Measurements from ENCODE around the gene TMEM186.
"Not testable (repeated sequence)": the region's sequence is repeated elsewhere in the genome, so short reads cannot be mapped to it uniquely, and the experiment has no call there.

The TMEM186 gene

DNA sequence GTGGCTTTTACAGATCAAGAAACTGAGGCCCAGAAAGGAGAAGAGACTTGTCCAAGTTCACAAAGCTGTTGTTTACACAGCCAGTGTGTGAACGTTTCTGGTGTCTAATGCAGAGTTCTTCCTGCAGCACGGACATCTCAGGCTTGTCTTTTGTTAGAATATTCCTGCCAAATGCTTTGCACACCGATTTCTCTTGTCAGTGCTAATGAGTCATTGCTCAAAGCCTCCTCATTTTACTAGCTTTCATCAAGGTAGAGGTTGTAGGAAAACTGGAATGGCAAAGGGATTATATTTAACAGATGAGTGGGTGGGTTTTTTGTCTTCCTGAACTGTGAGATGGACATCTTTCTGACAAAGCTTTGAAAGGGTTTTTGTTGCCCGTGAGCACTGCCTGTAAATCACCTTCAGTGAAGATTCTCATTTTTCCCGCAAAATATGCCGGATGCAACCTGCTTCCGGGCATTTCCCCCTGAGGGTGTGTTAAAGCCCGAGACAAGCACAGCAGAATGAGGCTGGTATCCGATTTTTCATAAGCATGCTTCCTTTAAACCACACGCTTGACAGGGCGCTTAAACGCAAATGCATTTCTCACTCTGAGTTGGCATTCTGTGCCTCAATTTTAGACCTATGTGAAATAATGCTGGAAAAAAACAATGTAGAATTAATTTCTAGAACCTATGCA, 14.9 kb upstream of the TMEM186 start:
- DNase-seq (ENCODE audit: low read depth) = no peak

DNA sequence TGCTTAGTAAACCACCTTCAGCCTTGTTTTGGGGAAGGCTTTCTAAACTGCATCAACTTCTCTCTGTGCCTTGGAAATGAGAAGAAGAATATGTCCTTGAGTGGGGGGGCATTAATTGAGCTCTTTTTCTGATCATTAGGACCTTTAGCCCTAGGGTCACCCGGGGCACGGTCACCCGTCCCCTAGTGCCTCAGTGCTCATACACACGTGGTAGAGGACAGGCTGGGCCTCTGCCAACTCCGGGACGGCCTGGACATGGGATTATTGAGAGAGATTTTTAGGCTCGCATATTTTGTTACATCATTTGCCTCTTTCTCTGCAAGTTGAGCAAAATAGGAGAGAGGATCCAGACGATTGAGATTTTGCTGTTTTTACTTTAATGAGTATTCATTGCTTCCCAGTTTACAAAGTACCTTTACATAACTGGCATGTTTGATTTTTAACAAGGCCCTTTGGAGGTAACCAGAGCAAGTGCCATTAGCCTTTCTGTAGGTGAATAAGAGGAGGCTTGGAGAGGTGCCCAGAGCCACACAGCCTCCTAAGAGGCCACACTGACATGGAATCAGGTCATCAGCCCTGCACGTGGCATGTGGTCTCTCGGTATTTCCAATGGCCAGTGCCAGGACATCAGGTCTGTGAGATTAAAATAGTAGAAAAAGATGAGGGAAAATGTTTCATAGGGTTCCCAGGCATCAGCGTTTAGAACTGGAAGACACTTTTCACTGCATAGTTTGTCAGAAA, 11.3 kb upstream of the TMEM186 start:
- DNase-seq (ENCODE audit: low read depth) = no peak

DNA sequence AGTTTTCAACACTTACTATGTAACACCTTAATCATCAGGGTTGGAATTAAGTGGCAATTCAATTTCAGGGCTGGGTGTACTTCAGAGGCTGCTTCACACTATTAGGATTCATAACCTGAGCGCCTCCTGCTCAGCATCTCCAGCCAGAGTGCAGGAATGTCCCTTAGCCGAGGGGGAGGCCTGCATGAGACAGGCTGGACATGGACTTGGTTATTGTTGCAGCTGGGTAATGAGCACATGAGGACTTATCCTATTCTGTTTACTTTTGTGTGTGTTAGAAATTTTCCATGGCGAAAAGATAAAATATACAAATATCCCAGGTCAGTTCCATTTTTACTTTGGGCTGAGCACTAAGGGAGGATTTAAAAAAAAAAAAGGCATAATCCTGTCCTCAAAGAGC, 10.6 kb upstream of the TMEM186 start:
- no peak for DNase-seq (ENCODE audit: low read depth)

DNA sequence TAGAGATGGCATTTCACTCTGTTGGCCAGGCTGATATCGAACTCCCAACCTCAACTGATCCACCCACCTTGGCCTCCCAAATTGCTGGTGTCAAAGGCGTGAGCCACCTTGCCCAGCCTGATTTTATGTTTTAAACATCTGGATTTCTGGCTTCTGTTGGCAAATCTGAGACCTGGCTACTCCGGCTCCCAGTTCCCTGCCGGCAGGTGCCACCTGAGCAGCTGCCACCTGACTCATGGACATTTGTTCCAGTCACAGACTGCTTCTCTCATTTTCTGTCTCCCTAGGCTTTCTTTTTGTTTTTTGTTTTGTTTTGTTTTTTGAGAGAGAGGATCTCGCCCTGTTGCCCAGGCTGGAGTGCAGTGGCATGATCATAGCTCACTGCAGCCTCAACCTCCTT, 9.8 kb upstream of the TMEM186 start:
- no peak for DNase-seq (ENCODE audit: low read depth)

DNA sequence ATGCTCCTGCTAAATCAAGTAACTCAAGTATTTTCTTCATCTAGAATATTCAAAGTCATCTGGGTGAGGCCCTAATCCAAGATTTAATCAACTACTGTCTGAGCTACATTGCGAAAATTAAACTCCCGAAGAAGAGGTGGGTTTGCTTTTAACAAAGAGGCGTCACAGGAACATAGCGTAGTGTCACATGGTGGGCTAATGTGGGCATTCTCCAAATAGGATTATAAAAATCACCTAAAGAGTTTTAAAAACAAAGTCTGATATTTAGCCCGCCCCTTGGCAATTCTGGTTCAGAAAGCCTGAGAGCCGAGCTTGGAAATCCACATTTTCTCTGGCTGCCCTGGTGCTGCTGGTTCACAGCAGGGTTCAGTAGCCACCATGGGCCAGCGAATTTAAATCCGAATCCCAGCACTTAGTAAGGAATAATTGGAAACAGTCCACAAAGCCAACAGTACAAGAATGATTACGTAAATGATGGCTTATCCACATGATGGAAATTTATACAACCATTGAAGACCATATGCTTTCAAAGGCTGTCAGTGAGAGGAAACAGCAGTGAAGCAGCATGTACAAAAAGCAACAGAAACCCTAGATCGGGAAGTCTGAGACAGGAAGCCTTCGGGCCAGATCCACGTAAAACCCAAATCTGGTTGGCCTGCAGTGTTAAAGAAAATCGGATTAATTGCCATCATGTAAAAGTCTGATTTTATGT, 9.0 kb upstream of the TMEM186 start:
- DNase-seq (ENCODE audit: low read depth) = no peak

DNA sequence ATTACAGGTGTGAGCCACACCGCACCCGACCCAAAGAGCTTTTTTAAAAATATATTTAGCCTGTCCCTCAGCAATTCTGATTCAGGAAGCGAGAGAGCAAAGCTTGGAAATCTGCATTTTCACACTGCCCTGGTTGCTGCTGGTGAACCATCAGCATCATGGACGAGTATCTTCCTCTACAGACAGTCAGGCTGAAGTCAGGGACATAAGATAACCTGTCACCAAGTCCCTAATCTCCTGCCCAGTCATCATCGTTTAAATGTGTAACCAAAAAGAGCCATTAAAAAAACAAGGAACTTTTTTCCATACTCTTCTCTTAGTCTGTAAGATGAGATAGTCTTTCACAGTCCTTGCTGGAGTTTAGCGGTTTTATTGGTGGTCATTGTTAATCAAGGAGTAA, 6.9 kb upstream of the TMEM186 start:
- DNase-seq (ENCODE audit: low read depth) = no peak

DNA sequence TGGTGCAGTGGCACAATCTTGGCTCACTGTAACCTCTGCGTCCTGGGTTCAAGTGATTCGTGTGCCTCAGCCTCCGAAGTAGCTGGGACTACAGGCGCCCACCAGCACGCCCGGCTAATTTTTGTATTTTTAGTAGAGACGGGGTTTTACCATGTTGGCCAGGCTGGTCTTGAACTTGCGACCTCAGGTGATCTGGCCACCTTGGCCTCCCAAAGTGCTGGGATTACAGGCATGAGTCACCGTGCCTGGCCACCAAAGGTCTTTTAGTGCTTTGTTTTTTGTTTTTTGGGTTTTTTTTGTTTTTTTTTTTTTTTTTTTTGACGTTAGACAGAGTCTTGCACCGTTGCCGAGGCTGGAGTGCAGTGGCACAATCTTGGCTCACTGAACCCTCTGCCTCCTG, 6.3 kb upstream of the TMEM186 start:
- not testable (repeated sequence) for DNase-seq (ENCODE audit: low read depth)

DNA sequence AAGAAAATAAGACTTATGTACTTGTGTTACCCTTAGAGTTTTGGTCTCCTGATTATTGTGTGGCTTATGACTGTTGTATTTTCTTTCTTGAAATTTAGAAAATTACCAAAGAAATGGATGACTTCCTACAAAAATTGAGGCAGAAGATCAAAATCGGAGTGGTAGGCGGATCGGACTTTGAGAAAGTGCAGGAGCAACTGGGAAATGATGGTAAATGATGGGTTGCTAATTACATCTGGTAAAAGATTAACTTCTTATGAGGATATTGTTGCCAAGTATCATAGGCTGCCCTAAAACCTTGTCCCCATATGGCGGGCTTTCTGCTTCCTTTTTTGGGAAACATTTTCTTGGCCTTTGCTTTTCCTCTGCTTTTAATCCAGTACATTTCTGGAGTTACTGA, 4.3 kb upstream of the TMEM186 start:
- DNase-seq (ENCODE audit: low read depth) = no peak

DNA sequence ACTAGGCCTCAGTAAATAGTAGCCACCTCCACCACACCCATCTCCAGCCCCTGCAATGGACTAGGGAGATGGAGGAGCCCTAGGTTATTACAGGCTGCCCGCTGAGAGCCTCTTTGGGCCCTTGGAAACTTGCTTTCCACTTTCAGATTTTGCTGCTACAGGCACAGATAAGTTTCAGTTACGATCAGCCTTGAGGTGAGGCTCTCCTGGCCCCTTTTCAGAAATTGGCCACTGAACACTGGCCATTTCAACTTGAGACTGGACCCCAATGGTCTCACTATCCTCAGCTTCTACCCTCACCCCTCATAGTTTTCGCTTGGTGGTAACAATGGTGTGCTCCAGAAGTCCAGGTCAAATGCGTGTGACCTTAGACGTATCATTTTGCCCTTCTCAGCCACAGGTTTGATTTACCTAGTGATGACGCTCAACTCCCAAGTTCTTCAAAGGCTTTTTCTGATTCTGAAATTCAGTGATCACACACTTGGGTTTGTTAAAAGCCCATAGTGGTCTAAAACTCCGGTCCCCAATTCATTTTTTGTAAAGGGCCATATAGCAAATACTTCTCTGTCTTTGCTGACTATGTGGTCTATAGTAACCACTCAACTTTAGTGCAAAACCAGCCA, 1.2 kb upstream of the TMEM186 start:
- DNase-seq (ENCODE audit: low read depth) = no peak

DNA sequence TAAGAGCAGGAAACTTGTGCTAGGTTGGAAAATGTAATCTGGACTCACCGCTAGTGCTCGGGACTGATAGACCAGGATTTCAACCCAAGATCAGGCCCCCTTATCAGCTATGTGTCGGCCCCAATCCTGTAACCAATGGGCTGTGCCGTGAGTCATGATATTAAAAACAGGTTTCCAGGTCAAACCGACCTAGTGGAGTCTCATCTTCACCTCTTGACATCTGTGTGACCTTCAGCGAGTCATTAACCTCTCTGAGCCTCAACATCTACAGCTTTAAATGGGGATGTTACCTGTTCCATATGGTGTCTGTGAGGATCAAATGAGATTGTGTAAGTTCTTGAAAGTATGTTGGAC, 712 bp upstream of the TMEM186 start:
- DNase-seq (ENCODE audit: low read depth) = peak; percentile 22

DNA sequence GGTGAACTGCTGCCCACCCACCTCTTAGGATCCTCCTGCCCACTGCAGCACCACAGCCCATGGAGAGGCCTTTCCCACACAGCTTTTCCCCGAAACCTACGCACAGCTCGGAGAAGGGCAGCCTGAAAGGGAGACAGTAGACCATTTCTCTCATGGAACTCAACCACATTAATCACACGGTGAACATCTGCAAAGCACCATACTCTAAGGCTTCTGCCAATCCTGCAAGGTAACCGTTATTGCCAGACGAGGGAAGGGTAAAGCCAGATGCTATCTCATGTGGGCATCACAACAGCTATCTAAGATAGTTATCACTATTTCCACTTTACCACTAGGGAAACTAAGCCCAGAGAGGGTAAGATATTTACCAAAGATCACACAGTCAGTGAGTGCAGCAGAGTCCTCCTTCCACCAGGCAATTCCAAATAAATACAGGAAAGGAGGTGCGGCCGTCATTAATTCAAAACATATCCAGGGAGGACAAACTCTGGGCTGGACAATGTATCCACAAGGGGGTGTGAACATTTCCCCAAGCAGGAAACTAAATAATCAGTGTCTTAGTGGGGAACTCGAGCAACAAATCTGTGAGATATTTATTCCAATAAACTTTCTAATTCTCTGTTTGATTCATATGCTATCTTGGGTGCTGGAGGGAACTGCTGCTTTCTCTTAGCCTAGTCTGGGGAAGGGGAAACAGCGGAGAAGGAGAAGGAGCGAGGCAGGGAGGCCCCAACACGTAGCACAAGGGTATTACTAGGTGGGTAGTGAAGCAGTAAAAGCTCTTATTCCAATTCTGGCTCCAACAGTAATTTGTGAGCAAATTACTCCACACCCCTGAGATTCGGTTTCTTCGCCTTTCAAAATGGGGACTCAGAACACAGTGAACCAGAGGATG, 723 bp downstream of the TMEM186 start:
- no peak for DNase-seq (ENCODE audit: low read depth)

DNA sequence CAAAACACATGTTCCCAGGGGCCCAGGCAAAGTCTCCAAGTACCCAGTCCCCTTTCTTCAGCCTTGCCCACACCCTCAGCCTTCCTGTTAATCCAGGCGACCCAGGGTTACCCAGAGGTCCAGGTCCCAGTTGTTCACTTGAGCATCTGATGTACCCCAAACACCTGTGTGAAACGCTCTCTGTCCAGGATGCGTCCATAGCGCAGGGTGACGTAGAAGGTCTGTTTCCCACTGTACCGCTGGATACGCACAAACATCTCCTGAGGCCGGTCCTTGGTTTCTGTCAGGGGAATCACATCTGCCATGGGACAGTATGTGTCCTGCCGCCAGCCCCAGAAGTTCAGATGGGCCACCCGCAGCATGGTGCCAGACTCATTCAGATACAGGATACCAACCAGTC, 1.6 kb downstream of the TMEM186 start:
- no peak for DNase-seq (ENCODE audit: low read depth)

DNA sequence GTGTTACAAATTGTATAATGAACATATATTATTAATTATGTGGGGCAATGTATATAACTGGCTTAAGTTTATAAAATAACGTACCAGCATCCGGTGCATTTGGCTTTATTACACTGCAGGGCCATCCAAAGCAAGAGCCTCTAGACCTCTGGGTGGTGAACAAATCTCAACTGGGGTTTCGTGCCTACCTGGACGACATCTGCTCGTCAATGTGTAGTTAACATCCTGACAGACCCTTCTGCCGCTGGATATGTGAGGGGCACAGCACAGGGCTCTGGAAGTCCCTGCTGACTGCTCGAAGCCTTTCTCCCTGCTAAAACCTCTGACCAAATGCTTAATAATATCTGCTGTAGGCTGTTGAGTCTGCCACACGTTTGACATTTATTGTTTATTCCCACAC, 2.3 kb downstream of the TMEM186 start:
- no peak for DNase-seq (ENCODE audit: low read depth)

DNA sequence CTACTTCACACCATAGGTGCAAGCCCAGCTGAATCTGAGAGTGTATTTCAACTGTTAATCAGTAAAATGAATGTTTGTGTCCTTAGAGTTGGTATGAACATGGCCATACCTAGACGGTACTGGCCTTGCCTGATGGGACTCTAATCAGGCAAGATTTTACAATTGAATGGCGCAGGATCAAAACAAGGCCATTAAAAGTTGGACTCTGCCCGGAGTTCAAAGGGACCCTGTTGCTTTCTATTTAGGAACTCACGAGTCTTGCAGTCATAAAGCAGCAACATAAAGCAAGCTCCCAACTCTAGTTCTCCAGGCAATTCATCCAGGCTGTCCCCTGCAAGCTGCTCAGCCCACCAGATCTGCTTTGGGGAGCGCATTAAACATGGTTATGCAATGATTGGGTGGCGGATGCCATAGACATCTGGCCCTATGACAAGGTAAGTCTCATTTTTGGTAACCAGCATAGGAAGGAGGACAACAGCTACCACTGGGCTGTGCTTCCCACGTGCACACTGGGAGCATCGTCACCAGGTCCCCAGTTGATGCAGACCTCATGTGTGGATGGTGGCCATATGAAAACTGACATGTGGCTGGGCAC, 8.8 kb downstream of the TMEM186 start:
- DNase-seq (ENCODE audit: low read depth) = no peak

DNA sequence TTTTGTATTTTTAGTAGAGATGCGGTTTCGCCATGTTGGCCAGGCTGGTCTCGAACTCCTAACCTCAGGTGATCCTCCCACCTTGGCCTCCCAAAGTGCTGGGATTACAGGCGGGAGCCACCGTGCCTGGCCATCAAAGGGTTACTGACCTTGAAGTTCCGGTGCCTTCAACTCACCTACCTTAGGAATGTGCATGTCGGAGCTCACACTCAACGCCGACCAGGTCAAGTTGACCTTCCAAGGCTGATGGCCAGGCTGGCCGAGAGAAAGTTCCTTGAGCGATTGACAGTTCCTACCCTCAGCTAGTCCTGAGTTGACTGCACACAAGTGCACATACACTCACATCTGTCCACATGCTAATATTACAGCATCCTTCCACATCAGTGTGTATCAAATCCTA, 11.1 kb downstream of the TMEM186 start:
- DNase-seq (ENCODE audit: low read depth) = not testable (repeated sequence)

DNA sequence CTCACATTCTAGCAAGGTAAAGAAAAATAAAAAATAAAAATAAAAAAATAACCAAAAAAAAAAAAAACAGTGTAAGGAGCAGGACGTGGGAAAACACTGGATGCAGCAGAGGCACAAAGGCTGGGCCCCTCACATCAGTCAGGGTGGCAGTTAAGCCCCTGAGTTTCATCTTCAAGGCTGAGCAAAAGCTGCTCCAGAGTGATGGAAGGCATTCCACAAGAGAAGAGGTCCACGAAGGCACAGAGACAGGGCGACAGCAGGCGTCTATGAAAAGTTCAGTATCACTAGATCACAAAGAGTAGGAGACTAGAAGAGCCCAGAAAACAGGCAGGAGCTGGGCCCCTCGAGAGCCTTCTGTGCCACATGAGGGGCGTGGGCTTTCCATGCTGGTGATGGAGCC, 12.0 kb downstream of the TMEM186 start:
- no peak for DNase-seq (ENCODE audit: low read depth)

DNA sequence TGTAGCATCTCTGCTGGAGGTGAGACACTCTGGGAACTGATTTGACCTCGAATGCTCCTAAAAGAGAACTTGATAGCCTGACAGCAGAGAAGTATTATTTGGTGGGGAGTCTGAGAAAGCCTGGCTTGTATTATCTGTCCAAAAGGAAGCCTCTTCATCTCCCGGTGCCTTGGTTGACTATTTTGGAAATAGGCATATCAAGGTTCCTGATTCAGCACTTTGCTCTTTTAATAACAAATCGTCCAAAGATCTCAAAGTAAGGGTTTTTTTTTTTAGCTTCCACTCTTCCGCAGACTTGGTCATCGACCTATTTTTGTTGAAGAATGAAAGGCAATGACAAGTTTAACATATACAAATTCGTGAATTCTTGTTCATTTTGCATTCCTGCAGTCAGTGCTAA, 14.8 kb downstream of the TMEM186 start:
- DNase-seq (ENCODE audit: low read depth) = no peak

DNA sequence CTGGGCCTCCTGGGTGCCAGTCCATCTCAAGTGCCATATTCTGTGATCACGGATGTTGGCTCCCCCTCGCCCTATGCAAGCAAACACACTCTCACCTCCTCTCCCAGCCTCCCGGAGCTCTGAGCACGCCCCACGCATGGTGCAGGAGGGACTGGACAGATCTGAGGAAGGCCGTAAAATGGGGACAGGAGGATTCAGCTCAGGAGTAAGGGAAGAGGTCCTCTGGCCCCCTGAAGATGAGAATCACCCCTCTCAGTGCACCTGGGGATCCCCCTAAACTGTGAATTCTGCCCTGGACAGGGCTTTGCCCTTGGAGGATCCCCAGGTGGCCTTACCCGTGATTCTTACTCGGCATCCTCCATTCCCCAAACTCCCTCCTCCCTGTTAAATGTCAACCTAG, 15.6 kb downstream of the TMEM186 start:
- no peak for DNase-seq (ENCODE audit: low read depth)

DNA sequence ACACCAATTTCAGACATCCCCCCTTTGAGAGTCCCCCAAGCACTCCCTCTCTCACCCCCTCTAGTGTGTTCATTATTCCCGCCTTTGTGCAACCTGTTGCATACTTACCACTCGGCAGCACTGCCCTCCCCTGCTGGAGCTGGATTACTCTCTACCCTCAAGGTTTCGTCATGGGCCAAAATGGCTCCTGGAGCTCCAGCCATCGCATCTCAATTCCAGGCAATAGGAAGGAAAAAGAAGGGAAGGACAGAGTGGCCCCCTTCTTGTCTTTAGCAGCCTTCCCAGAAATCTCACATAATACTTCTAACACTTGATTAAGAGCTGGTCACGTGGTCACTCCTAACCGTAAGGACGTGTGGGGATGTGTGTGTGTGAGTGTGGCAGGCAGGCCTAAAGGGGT, 20.2 kb downstream of the TMEM186 start:
- DNase-seq (ENCODE audit: low read depth) = no peak

DNA sequence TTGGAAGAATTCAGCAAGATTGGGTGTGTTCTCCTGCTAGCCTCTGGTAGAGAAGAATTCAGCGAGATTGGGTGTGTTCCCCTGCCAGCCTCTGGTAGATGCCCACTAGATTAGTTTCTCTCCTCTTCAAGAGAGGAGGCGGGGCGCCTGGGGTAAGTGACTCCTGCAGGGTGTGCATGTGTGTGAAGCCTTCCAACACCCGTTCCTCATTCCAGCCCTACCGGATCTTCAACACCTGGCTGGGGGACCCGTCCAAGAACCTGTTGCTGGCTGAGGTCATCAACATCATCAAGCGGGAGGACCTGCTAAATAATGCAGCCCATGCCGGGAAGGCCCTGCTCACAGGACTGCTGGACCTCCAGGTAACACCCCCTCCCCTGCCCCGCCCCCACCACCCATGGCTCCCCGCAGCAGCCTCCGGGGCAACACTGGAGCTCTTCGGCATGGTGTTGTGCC, 21.3 kb downstream of the TMEM186 start:
- no peak for DNase-seq (ENCODE audit: low read depth)

DNA sequence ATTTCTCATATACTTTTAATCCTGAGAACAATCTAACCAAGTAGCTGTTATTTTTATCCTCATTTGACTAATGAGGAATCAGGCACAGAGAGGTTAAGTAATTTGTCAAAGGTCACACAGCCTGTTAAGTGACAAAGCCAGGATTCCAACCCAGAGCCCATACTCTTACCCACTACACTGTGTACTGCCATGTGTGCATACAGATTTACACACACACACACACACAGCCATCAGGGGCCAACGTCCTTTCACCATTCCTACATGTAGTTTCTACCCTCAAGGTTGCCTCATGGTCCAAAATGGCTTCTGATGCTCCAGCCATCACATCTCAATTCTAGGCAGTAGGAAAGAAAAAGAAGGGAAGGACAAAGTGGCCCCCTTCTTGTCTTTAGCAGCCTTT, 22.1 kb downstream of the TMEM186 start:
- DNase-seq (ENCODE audit: low read depth) = no peak
